Germinal center (tissue), 1 donor: Measurements from ENCODE around the gene CACNB3.
"Not testable (repeated sequence)": the region's sequence is repeated elsewhere in the genome, so short reads cannot be mapped to it uniquely, and the experiment has no call there.

ENCODE experiments used
- DNase-seq: peaks from one replicate; pipeline ENCODE4 v3.0.0; 2012; ENCODE audit warnings: mixed read lengths, low spot score

CACNB3 gene

GRCh38 chr12:48818831-48819590, 715 bp downstream of the CACNB3 start:
- no peak for DNase-seq

DNA sequence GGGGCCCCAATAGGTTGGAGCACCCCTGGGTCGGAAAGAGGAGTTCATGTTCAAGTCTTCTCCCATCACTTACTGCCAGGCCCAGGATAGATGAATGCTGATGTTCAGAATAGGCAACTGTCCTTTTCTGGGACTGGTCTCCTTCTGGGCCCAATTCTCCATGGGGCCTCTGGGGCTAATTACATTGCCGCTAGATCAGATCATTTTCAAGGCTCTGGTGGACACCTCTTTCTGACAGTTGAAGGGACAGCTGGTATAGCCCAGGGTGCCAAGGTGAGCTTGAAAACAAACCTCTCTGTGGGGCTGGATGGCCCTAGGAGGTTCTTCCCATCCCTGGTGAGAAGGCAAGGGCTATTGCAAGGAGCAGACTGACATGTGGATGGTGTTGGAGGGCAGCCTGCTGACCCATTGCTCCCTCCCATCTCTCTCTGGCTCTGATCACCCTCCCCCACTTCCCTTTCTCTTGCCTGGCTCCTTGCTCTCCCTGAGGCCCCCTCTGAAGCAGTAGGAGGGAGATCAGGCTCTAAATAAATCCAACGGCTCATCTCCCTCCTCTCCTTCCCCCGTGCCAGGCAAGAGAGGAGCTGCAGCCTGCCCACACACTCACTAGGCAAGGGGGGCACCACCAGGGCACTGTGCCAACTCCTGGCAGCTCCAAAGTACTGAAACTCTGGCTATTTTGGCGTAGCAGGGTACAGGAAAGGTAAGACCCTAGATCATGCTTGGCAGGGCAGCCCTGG, 1.9 kb downstream of the CACNB3 start:
- no peak for DNase-seq

DNA sequence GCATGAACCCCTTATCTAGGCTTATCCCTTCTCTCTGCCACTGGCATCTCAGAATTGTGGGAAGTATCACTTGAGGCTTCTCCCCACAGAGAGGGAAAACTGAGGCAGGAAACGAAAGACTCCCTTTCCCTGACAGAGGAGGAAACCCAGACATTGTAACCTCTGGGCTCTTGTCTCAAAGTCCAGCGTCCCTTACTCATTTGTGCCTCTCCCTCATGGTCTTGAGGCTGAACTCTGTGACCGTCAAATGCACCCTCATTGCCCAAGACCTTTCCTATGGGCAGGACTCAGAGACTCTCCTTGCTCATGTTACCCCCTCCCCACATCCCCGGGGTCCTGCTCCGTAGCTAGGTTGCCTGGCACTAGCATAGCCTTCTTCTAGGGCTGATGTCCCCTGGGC, 3.8 kb downstream of the CACNB3 start:
- DNase-seq = no peak

DNA sequence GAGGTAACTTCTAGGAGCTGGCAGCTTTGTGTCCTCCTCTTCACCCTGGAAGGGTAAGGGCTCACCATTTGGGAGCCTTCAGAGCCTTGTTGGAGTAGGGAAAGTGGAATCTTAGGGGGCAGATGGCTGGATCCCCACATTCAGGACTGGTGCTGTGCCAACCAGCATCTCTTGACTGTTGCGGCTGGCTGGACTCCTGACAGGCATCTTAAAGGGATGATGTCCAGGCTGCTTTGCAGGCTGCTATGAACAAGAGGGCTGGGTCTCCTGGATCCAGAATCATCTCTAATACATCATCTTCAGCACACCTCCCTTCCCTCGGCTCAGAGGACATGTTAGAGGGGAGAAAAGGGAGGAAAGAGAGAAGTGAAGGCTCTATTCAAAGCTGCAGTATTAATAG, 4.4 kb downstream of the CACNB3 start:
- no peak for DNase-seq

- no peak for DNase-seq
These were observed 5.0 kb downstream of the CACNB3 start for GRCh38 chr12:48823281-48823680.

- DNase-seq = no peak
These were observed 5.8 kb downstream of the CACNB3 start for GRCh38 chr12:48824112-48824511.

GRCh38 chr12:48824905-48825304, 6.6 kb downstream of the CACNB3 start:
- no peak for DNase-seq

DNA sequence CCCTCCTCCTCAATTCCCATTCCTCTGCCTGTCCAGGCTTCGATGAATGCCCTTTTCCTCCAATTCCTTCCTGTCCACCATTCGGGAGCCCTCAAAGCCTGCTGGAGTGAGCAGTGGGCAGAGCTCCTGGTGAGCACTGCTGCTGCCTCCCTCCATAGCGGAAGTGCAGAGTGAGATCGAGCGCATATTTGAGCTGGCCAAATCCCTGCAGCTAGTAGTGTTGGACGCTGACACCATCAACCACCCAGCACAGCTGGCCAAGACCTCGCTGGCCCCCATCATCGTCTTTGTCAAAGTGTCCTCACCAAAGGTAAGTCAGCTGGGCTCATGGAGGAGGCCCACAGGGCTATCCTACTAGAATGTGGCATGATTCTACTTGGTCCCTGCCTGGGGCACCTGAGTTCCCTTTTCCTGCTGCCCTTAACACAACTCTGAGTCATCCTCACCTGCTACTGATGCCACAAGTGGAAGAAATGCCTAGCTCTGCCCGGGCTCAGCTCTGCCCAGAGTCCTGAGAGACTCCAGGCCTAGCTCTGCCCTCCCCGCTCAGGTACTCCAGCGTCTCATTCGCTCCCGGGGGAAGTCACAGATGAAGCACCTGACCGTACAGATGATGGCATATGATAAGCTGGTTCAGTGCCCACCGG, 8.0 kb downstream of the CACNB3 start:
- no peak for DNase-seq

GRCh38 chr12:48827026-48827425, 8.7 kb downstream of the CACNB3 start:
- DNase-seq = no peak

GRCh38 chr12:48827513-48828096, 9.3 kb downstream of the CACNB3 start:
- DNase-seq = no peak

DNA sequence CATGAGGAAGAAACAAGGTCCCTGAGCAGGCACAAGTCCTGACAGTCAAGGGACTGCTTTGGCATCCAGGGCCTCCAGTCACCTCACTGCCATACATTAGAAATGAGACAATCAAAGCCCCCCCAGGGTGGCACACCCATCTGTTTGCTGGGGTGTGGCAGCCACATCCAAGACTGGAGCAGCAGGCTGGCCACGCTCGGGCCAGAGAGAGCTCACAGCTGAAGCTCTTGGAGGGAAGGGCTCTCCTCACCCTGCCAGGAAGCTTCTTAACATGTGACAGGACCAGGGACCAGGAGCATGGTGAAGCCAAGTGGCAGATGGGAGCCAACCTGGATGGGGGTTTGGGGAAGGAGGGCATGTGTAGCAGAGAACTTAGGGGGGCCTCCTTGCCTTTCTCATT, 10.0 kb downstream of the CACNB3 start:
- DNase-seq = no peak

DNA sequence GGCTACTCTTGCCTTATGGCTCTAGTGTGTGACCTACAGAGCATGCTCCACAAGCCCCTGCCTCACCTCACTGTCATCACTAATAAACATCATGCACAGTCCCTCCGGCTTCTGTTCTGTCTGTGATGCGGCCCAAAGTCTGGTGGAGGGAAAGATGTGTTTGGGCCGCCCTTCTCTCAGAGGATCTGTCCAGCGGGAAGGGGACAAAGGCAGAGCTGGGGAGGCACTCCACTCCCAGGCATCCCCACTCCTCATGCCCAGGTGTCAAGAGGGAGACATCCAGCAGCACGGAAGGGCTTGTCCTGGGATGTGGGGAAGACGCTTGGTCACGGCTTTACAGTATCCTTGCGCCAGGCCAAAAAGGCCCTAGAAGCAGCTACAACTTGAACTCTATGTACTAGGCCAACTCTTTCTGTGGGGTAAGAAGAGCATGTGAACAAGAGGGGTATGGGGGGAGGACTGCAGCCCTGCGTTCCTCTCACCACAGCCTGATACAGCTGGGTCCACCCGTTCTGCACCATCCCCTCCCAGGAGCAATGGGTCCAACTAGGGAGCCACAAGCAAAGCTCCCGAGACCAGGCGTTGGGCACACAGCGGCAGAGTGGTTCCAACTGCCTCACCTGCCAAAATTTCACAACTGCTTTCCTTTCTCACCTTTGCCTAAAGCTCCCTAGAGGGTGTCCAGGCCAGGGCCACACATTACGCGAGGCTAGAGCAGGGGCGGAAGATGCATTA, 10.7 kb downstream of the CACNB3 start:
- DNase-seq = no peak

- DNase-seq = no peak
These were observed 13.0 kb downstream of the CACNB3 start for GRCh38 chr12:48831257-48831656.

DNA sequence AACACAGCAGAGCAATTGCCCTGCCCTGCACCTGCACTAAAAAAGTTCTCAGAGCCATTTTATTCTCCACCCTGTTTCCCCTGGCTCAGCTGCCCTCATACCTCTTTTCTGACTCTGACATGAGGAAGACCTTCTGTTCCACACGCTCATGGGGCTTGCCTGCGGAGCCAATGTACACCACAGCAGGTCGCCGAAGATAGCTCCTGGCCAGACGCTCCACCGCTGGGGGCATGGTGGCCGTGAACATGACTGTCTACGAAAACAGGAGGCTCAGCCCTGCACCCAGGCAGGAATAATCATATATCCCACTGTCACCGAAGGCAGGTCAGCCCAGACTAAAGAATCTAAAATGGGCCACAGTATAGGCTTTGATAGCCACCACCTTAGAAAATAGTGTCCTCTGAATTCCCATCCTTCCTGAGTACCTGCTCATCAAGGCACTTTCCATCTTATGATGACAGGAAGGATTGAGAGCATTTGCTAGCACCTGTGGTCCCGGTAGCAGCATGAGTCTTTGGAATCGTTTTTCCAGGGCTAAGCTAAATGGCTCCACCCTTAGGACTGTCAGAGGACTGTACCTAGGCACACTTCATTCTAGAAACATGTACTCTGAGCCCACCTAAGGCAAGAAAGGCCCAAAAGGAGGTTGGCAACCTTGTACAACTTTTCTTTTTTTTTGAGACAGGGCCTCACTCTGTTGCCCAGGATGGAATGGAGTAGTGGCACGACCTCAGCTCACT, 14.2 kb downstream of the CACNB3 start:
- no peak for DNase-seq

- DNase-seq = no peak
These were observed 19.8 kb downstream of the CACNB3 start for GRCh38 chr12:48838048-48838447.

DNA sequence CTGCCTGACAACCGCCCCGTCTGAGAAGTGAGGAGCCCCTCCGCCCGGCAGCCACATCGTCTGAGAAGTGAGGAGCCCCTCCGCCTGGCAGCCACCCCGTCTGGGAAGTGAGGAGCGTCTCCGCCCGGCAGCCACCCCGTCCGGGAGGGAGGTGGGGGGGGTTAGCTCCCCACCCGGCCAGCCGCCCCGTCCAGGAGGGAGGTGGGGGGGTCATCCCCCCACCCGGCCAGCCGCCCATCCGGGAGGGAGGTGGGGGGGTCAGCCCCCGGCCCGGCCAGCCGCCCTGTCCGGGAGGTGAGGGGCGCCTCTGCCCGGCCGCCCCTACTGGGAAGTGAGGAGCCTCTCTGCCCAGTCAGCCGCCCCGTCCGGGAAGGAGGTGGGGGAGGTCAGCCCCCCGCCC, 23.7 kb downstream of the CACNB3 start:
- not testable (repeated sequence) for DNase-seq

GRCh38 chr12:48851883-48852733, 33.8 kb downstream of the CACNB3 start, which contains the start of gene DDX23:
Gene DDX23 (minus strand): TSS chr12:48852163. CDS start chr12:48845782, 6,381 bp downstream.
- DNase-seq = peak; percentile 97

GRCh38 chr12:48852734-48853688, 34.7 kb downstream of the CACNB3 start:
- peak; percentile 82 for DNase-seq

GRCh38 chr12:48854488-48854887, 36.2 kb downstream of the CACNB3 start:
- DNase-seq = no peak
